Urinary bladder (tissue), 4 donors: ENCODE results near the gene RNF148. TPM values are rescaled to one million over a fixed set of nuclear protein-coding genes. Genes with fewer than 3 reads are reported as not detected.

Experiments
- DNase-seq: peaks from one replicate; pipeline ENCODE4 v3.0.0-alpha.2; 2015; ENCODE audit errors: extremely low spot score
- H3K27ac ChIP-seq: one replicate; pipeline ENCODE4 v1.5.1; 2013; ENCODE audit warnings: low read depth, mild to moderate bottlenecking, moderate library complexity
- H3K36me3 ChIP-seq: one replicate; pipeline ENCODE4 v1.6.1; 2013; ENCODE audit warnings: mild to moderate bottlenecking, moderate library complexity; ENCODE audit not compliant: insufficient read depth
- H3K4me1 ChIP-seq: one replicate; pipeline ENCODE4 v1.6.1; 2013; ENCODE audit warnings: mild to moderate bottlenecking, moderate library complexity; ENCODE audit not compliant: insufficient read depth
- H3K4me3 ChIP-seq: one replicate; pipeline ENCODE4 v1.5.1; 2013; ENCODE audit warnings: low read depth, low read length
- WGBS: extraction: QIAGEN DNeasy Blood & Tissue Kit; methylation state at CpG from one replicate; pipeline ENCODE4 v1.1.7; 2013; 5-methylcytosine and 5-hydroxymethylcytosine counted together
- polyA plus RNA-seq: library from polyadenylated mRNA; stranded (reverse); fragments of 200-250 nt; gene quantifications from one replicate; pipeline ENCODE4 v1.2.3, GENCODE V29; 2013
- total RNA-seq: library from RNA; depleted of rRNA; stranded (reverse); fragments of >200 nt; gene quantifications from one replicate; pipeline ENCODE4 v1.2.3, GENCODE V29; 2014
- donor health status: healthy with polysubstance abuse.
- donor health status: healthy.

RNF148 gene
- total and polyA plus RNA-seq, 2 donors: 4.1 TPM; not detected in 1

DNA sequence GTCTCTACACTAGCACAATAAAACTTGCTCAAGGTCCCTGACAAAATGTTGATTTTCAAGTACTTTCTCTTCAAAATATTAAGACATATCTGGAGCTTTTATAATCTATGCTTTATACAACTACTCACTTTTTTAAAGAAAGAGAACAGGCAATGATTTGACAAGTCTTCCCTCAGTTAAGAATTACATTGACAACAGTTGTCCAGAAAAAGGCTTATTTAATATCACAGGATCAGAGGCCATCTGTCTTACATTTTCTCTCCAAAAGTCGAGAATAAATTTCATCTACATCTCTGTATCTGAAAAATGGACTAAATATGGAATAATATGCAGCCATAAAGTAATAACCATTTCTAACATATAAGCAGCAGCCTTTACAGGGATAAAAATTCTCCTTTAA is 8.2 kb upstream of the RNF148 start:
- WGBS: 73% methylated on average over 1 of the region's 1 CpG
- no peak overlapping the region for H3K4me3 ChIP-seq
- H3K27ac ChIP-seq: no peak overlapping the region
- no peaks in the 10 kb centered on the region for H3K36me3 ChIP-seq
- H3K4me1 ChIP-seq: no peaks in the 10 kb centered on the region
- no peak for DNase-seq

DNA sequence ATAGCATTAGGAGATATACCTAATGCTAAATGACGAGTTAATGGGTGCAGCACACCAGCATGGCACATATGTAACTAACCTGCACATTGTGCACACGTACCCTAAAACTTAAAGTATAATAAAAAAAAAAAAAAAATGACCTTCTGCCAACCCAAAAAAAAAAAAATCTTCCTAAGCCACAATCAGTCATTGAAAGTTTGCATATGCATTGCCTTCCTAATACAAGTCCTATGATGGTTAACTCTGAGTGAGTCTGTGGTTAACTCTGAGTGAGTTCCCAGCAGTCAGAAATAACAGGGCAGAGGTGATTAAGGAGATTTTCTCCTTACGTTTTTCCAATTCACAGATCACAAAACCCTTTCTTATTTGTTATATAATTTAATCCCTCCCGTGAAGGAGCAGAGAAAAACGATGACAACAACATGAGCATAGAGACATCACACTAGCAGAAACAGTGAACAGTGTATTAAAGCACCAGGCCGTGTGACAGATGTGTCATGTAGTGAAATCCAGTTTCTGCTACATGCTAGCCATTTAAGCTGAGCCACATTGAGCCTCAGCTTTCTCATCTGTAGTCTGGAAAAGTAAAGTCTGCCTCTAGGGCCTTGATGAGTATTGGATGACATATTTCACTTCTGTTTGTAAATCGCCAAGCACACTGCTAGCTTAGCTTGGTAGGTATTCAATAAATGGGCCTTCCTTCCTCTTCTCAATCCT is 7.4 kb upstream of the RNF148 start:
- no peak overlapping the region for H3K4me3 ChIP-seq
- no peak for DNase-seq
- H3K4me1 ChIP-seq: no peaks in the 10 kb centered on the region
- 80% methylated on average over 7 of the region's 7 CpGs for WGBS
- no peak overlapping the region for H3K27ac ChIP-seq
- H3K36me3 ChIP-seq: no peaks in the 10 kb centered on the region

DNA sequence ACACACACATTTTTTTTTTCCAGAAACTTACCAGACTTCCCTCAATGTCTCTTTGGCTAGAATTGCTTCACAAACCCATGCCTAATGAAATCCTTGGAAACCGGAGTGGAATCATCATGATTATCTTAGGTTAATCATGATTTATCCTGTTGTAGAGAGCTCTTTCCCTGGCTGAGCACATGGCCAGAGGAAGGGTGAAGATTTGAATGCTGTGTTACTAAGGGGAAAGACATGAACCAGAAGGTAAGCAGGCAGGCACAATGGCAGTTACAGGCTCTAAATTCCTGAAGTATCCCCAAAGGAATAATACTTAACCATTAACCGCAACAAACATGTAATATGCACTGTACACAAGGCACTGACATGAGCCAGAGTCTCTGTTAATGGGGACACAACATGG is 4.1 kb upstream of the RNF148 start:
- DNase-seq: no peak
- no peaks in the 10 kb centered on the region for H3K4me1 ChIP-seq
- WGBS: 65% methylated on average over 2 of the region's 2 CpGs
- no peaks in the 10 kb centered on the region for H3K36me3 ChIP-seq
- H3K27ac ChIP-seq: no peak overlapping the region
- H3K4me3 ChIP-seq: no peak overlapping the region

DNA sequence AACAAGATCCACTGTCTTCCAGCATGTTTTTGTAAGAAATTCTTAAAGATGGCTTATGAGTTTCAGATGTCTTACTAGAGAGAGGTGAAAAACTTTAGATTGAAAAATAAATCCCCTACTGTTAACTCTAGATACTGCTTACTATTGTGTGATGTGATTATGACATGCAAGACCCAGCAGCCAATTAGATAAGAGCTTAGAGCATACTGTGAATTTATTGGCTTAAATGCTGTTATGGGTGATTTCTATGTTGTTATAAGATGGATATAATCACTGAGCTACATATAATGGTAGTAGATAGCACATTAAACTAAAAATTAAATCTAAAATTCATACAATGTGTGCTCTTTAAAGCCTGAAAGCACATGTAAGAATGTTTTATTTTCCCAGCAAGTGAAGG is 3.7 kb downstream of the RNF148 start, which contains the start of gene RNF133:
Gene RNF133 (minus strand): TSS at position 101 of the 400 bp plus-strand sequence. CDS start 199 bp downstream, outside the sequence.
- H3K4me1 ChIP-seq: no peaks in the 10 kb centered on the region
- no peaks in the 10 kb centered on the region for H3K36me3 ChIP-seq
- no peak within 1 kb of the TSS for H3K27ac ChIP-seq
- H3K4me3 ChIP-seq: no peak within 1 kb of the TSS
- DNase-seq: no peak

DNA sequence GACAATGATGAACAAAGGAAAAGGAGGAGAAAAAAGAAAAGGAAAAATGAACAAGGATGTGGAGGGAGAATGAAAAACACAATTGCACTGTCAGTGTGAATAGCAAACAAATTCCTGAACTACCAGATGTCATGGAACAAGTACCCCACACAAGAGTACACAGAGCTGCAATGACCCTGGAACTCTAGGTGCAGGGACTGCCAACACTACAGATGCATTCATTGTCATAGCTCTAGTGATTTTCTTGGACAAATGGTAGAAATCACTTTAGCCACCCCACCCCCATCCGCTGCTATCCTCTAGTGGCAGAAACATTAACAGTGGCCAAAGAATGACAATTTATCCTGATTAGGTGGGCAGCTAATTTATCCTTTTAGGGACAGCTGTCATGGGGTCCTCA is 6.9 kb downstream of the RNF148 start:
- 88% methylated on average over 1 of the region's 1 CpG for WGBS
- no peaks in the 10 kb centered on the region for H3K36me3 ChIP-seq
- DNase-seq: no peak
- H3K4me3 ChIP-seq: no peak overlapping the region
- no peaks in the 10 kb centered on the region for H3K4me1 ChIP-seq
- H3K27ac ChIP-seq: no peak overlapping the region

DNA sequence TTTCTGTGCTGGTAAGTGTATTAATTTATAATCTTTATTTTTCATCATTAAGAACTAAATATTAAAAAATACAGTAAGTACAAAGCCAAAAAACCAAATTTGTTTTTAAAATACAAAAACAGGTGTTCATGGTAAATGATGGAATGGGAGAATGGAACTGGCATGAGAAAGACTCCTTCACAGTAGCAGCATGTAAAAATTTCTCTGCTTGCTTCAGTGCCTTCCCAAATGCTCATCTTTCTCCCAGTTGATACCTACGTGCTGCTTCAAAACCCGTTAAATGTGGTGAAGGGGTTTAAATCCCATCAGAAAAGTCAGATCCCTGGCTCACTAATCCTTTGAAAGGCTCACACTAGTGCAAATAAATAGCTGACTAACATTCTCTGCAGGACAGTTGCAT is 8.0 kb downstream of the RNF148 start:
- no peak for DNase-seq
- H3K36me3 ChIP-seq: no peaks in the 10 kb centered on the region
- no peak overlapping the region for H3K4me3 ChIP-seq
- WGBS: 84% methylated on average over 2 of the region's 2 CpGs
- H3K27ac ChIP-seq: no peak overlapping the region
- H3K4me1 ChIP-seq: no peaks in the 10 kb centered on the region

DNA sequence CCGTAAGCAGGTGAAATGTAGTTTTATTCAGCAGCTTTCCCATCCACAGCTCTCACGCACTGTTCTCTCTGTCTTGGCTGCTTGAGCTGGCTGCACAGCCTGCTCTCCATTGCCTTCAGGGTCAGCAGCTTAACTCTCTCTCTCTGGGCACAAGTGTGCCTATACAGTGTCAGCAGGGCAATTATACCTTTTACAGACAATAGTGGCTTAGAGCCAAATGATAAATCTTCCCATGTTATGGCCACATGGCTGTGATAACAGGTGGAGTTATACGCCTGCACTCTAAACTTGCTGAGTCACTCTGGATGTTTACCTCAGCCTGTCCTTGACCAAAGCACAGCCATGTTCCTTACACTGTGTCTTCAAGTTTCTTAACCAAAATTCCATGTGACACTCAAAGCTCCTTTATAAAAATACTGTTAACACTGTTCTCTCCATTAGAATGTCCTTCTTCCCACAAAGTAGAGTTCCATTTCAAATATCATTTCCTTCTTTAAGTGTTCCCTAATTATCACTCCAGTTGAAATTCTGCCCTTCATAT is 9.9 kb downstream of the RNF148 start:
- no peak overlapping the region for H3K27ac ChIP-seq
- 95% methylated on average over 3 of the region's 3 CpGs for WGBS
- H3K4me3 ChIP-seq: no peak overlapping the region
- no peaks in the 10 kb centered on the region for H3K4me1 ChIP-seq
- DNase-seq: no peak
- H3K36me3 ChIP-seq: no peaks in the 10 kb centered on the region

DNA sequence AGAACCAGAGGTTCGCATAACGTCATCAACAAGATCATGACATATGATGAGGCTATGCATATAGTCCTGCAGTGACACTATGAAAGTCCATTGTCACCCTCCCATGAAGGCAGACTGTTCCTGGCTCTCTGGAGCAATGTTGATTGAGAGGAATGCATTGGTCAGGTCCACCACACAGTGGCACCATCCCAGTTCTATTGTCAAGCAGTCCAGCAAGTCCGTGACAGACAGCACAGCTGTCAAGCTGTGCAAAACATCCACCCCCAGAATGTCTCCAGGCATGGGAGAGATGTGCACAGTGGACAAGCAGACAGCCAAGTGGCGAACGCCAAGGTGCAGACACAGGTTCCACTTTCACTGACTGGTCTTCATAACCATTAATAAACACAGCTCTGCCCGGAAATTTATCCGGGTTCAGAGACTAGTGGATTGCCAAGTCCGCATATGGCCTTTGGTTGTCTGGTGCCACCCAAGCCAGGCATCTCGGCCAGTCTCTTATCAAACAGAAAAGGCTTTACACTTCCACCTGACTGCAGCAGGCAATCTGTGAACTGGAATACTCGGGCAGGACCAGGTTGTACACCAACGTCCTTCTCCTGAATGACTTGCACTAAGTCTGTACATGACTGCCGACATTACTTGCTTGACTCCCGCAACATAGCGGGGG is 11.0 kb downstream of the RNF148 start:
- 94% methylated on average over 14 of the region's 14 CpGs for WGBS

DNA sequence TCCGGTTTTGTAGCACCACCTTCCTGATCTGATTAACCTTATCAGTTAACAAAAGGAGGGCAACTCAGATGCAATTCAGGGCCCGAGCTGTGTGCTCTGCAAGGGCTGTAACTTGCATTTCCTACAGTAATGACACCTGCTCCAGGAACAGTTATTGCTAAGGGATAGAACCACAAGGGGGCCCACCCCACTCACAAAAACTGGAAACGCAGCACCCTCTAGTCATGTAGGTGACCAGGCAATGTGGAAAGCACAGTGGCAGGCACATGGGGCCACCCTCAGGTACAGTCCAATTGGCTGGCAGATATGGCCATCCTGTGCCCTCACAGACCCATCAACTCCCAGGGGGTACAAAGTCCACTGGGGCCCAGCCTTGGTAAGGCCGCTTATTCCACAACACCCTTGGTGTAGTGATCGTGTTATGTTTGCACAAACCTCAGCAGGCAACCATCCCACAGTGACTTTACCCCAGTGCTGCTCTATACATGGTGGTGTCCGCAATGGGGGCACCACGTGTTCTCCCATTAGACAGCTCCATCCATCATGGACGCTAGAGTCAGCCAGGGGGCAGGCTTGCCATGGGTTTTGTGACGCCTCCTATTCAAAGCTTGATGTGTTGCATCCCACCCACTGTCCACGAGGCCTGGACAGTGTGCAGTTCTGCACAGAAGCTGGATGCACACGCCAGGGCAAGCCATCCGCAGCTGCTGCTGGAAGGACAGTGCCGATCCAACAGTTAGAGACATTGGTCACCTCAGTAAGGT is 13.2 kb downstream of the RNF148 start:
- Histone ChIP-seq H3K4me3 (no peak overlapping the region), H3K4me1 (no peaks in the 10 kb centered on the region), H3K36me3 (no peaks in the 10 kb centered on the region), H3K27ac (no peak overlapping the region)
- no peak for DNase-seq
- 95% methylated on average over 13 of the region's 13 CpGs for WGBS

More for the DNA sequence above, 11.0 kb downstream of the RNF148 start:
- Histone ChIP-seq H3K27ac (no peak overlapping the region), H3K4me1 (no peaks in the 10 kb centered on the region), H3K36me3 (no peaks in the 10 kb centered on the region), H3K4me3 (no peak overlapping the region)
- DNase-seq: no peak

DNA sequence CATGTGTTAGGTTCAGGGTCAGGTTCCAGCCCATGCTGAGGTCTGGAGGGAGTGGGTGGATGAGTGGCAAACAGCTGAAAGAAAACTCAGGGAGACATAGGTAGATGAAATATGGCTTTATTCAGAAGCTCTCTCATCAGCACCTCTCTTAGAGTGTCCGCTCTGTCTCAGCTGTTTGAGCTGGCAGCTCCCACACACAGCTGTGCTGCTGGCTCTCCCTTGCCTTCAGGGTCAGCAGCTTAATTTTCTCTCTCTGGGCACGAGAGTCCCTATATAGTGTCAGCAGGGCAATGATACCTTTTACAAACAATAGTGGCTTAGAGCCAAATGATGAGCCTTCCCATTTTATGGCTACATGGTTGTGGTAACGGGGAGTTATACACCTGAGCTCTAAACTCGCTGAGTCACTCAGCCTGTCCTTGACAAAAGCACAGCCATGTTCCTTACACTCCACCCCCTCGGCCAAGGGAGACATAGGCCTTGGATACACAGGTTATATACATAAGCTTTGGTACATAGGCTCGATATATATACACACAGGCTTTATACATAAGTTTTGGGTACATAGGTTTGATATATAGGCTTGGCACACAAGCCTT is 14.2 kb downstream of the RNF148 start:
- Histone ChIP-seq H3K36me3 (no peaks in the 10 kb centered on the region), H3K4me3 (no peak overlapping the region), H3K27ac (no peak overlapping the region), H3K4me1 (no peaks in the 10 kb centered on the region)
- WGBS: 79% methylated on average over 6 of the region's 6 CpGs
- no peak for DNase-seq

DNA sequence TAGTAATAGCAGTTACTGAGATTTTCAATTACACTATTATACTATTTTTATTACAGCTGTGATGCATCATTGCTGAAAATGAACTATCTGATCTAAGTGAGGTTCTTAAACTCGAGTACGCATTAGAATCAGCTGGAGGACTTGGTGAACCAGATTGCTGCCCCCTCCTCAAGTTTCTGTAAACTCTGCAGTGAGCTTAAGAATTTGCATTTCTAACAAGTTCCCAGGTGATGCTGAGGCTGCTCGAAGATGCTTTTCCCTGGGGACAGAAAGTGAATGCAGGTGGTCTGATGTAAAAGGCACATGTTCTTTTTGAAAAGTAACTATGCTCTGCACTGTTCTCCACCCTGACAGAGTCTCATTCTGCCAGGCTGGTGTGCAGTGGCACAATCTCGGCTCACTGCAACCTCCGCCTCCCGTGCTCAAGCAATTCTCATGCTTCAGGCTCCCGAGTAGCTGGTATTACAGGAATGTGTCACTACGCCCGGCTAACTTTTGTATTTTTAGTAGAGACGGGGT is 16.3 kb downstream of the RNF148 start:
- Histone ChIP-seq H3K4me1 (no peaks in the 10 kb centered on the region), H3K27ac (no peak overlapping the region), H3K4me3 (no peak overlapping the region), H3K36me3 (no peaks in the 10 kb centered on the region)
- 76% methylated on average over 10 of the region's 10 CpGs for WGBS
- no peak for DNase-seq

DNA sequence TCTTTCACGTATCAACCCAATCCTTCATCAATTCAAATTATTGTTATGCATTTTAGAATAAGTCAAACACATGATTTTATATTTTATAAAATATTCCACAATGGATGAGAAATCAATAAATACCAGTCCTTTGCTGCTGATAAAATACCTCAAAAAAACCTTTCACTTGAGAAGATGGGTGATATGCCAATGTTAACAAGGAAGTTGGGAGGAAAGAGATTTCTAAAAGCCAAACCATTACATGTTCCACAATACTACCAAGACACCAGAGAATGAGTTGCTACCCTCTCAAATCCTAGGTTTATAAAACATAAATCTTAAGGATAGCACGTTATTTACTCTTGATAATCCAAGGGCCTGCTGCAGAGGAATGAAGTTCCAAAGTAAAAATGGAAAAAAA is 18.2 kb downstream of the RNF148 start:
- DNase-seq: no peak
- Histone ChIP-seq H3K27ac (no peak overlapping the region), H3K4me3 (no peak overlapping the region), H3K4me1 (no peaks in the 10 kb centered on the region), H3K36me3 (no peaks in the 10 kb centered on the region)
- WGBS: 65% methylated on average over 2 of the region's 2 CpGs

DNA sequence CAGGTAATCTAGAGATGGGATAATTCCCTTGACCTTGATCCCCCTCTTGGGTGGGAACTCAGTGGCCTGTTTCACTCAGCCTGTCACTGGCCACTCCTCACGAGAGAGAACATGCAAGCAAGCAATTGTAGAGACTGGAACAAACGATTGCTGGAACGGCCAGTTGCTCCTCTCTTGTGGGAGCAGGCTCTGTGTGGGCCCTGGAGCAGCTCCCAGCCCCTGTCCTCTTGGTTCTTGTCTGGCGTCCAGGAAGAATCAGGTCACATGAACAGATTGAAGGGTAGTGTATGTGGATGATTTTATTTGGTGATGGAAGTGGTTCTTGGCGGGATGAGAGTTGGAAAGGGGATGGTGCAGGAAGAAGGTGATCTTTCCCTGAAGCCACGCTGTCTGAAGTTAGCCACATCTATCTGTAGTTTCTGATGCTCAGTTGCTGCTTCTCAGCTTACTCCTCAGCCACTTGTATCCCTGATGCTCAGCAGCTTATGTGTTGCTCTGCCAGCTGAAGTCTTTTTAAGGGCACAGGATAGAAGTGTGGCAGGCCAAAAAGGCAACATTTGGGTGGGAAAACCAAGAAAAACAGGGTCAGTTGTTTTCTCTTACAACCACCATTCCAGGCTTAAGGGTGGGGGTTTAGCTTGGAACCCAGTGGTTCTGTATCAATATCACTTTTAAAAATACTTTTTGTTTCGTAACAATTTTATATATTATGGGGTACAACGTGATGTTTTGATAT is 19.7 kb downstream of the RNF148 start:
- Histone ChIP-seq H3K27ac (no peak overlapping the region), H3K36me3 (no peaks in the 10 kb centered on the region), H3K4me3 (no peak overlapping the region), H3K4me1 (no peaks in the 10 kb centered on the region)
- WGBS: 73% methylated on average over 8 of the region's 8 CpGs
- DNase-seq: no peak
